GM18507 (cell line): ENCODE measurements around the gene UFD1.
"Not testable (repeated sequence)": the region's sequence is repeated elsewhere in the genome, so short reads cannot be mapped to it uniquely, and the experiment has no call there.

Experiments used
- DNase-seq: peaks from one replicate; pipeline ENCODE4 v3.0.0; 2011; ENCODE audit warnings: low read depth; ENCODE audit not compliant: insufficient read length; ENCODE audit errors: extremely low spot score
- FAIRE-seq: peaks from 2 replicates; lab custom pipeline; 2011; peaks lifted over from hg19 to GRCh38; lab: Jason Lieb, UNC

UFD1 gene

DNA sequence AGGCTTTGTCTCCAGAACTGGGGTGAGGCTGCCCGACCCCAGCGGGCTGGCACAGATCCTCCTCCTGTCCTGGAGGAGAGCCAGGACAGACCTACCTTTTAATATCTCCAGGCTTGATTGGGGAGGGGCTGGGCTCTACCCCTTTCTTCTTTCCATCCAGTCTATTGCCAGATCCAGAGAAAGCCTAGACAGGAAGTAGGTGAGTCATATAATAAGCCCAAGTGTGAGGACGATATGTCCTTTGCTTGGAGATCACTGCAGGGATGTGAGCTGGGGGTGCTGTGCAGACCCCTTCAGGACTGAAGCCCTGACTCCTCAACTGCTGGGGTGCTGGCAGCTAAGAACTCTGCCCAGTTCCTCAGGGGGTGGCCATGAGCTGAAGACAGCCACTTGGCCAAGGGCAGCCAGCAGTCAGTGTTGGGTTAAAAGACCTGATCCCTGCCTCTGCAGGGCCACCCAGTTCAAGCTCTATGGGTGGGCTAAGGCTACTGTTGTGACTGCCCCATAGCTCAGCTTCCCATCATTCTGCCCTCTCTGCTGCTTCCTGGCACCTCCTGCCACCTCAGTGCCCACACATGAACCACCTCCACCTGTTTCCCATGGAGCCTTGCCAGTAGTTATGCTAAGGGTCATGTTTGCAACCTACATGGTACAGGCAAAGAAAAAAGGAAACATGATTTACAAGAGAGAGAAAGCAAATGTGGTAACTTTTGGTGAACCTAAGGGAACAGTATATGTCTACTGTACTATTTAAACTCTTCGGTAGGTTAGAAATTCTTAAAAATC, 23.2 kb downstream of the UFD1 start:
- DNase-seq, result no peak
- no peak for FAIRE-seq

DNA sequence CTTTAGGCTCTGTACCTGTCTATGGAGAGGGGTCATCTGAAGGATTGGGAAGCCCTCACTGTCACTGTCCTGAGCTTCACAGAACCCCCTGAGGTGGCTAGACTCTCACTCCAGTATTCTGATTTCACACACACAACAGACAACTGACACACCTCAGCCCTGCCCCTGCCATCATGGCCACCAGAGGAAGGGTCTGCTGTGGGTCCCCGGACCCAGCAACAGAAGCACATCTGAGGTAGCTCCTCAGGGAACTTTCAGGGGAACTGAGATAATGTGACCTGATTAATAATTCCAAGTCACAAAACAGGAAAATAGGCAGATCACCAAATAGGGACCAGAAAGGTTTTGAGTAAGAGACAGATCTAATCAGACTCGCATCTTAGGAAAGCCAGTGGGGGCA, 24.0 kb downstream of the UFD1 start:
- DNase-seq, result no peak
- no peak for FAIRE-seq

DNA sequence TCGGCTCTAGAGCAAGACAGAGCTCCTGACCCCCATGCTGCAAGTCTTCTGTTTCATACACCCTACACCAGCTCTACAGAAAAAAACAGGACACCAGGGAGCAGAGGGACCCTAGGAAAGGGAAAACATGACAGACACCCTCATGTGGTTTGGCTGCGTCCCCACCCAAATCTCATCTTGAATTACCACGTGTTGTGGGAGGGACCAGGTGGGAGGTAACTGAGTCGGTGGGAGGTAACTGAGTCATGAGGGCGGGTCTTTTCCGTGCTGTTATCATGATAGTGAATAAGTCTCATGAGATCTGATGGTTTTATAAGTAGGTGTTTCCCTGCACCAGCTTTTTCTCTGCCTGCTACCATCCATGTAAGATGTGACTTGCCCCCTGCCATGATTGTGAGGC, 24.8 kb downstream of the UFD1 start:
- no peak for DNase-seq

DNA sequence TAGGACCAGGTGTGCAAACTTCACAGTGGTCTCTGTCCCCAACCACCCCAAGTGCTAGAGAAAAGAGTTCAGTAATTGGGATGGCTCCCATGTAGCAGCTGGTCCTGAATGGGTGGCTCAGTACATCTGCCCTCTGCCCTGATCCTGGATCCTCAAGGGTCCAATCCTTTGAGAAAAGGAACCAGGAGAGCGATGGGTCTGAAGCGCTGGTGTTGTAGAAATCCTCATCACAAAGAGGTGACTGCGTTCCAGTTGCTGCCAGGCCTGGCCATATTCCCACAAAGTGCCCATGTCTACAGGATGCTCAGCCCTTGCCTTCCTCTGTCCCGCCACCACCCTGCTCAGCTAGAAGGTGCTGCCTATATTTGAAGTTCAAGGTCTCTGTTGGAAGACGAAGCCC, 25.3 kb downstream of the UFD1 start:
- FAIRE-seq, result no peak

More for the DNA sequence above, 24.8 kb downstream of the UFD1 start:
- no peak for FAIRE-seq

DNA sequence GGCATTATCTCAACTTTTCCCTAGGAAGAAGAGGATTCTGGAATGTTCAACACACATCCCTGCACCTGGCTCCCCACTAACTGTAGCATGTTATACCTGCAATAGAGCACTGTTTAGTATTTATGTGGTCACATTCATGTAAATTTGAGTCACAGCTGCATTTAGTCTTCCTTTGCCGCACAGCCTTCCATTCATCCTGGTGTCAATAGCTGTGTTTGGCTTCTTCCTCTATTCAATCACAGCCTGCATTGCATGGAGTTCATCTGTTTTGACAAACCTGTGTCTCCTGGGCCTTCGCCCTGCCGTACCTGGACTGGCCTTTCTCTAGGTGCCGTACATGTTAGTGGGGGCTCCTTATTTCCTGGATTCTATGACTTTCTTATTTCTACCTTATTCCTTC, 27.4 kb downstream of the UFD1 start:
- DNase-seq, result no peak
- FAIRE-seq, result no peak

More for the DNA sequence above, 25.3 kb downstream of the UFD1 start:
- DNase-seq, result no peak

DNA sequence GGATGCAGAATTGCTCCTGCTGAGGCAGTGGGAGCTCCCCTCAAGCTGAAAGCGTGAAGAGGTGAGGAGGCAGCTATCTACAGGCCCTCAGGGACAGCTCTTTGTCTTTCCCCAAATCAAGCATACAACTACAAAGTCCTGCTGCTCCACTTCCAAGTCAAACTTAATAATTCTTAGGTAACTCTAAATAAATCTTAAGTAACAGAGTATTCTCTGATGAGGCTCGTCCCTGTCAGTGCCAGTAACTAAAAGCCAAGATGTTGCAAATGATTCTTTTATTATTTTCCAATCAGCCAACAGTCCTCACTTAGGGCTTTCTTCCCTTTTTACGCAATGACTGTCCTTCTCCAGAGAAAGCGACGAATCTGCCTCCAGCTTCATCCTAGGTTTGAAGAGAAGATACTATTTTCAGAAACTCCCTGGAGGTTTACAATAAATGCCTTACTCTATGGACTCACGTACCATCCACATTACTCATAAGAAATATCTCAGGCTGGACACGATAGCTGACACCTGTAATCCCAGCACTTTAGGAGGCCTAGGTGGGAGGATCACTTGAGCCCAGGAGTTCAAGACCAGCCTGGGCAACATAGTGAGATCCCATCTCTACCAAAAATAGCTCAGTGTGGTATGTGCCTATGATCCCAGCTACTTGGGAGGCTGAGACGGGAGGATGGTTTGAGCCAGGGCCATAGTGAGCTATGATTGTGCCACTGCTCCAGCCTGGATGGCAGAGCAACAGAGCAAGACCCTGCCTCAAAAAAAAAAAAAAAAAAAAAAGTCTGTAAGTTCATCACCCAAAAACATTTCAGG, 28.4 kb downstream of the UFD1 start:
- DNase-seq (no peak), FAIRE-seq (no peak)

DNA sequence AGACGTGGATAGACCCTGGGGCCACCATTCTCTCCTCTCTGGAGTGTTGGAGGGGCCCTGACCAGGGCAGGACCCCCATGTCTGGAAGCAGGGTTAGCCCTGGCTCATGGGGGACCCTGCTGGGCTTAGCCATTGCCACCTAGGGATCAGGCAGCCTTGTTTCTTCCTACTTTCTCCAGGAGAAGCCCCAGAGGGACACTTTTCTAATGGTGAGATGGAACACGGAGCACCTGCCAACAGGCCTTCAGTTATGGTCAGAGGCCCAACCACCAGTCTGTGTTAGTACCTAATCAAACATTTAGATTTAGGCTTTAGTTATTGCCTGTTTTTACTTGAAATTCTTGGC, 29.6 kb downstream of the UFD1 start:
- FAIRE-seq (no peak), DNase-seq (no peak)

DNA sequence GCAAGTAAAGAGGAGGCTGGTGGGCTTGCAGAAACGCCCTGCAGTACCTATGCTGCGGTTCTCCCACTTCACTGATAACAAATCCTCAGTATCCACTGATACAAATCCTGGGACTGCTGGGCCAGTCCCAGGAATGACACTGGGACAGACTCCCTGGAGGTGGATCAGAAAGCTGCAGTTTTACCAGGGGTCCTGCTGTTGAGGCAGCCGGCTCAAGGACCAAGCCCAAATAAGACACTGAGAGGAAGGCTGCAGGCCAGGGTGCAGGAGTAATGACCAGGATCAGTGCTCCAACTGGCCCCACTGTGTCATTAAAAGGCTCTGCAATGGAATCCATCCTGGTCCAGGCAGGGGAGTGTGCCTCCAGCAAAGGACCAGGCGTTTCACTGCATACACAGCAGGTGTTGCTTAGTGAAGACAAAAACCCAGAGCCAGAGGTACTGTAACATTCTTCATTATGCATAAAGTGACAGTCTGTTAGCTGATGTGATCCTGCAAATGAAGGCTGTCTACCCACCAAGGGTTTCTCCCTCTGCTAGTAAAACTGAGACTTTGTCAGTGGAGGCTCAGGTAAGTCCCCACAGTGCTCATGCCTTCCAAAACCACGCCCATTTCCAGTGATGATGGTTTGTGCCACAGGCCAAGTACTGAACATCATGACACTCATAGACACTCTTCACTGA, 30.1 kb downstream of the UFD1 start:
- DNase-seq (no peak), FAIRE-seq (peak; percentile 41)

DNA sequence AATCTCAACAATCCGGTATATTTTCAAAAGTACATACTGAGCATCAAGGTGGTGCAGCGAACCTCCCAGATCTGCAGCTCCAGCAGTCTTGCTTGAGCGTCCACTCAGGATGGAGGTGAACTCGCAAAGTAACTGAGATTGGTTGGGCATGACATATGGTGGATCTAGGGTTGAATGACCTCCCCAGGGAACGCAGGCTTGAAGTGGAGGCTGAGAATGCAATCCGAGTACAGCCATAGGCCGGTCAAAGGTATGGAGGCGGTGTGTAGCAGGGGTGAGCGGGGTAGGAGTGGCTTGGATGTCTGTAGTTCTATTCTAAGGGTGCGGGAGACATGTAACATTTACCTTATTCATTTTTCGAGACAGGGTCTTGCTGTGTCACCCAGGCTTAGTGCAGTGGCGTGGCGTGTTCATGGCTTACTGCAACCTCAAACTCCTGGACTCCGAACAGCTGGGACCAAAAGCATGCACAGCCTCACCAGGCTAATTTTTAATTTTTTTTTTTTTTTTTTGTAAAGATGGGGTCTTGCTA, 30.9 kb downstream of the UFD1 start:
- DNase-seq, result peak; percentile 58
- no peak for FAIRE-seq

DNA sequence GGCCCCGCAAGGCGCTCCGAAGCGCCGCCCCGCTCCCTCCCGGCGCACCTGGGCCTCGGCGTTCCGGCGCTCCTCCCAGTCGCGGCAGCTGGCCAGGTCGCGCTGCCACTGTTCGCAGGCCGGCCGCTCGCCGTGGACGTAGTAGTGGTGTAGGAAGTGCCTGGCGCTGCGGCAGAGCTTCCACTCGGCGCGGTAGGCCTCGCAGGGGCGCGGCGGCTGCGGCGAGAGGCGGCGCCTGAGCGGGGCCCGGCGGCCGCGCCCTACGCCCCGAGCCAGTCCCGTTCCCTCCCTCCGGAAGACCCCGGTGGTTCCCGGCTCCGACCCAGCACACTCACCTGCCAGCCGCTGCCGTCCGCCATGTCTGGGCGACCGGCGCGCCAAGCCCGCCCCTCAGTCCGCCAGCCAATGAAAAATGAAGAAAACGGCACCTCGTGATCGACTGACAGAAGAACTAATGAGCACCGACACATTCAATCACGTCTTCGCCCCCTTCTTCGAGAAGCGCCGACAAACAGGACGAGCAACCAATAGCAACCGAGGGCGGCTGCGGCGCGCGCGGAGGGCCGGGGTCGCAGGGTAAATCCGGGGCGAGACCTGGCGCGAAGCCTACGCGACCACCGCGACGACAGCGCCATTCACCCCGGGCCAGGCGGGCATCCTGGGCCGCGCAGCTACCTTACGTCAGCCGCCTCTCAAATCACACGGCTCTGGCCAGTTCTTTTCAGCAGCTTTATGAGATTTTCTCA, 31.5 kb downstream of the UFD1 start, which contains the start of gene C22orf39:
C22orf39 (minus strand) TSS at position 382 of the 746 bp plus-strand sequence; CDS start at position 359, 23 bp downstream.
- DNase-seq (peak; percentile 93), FAIRE-seq (peak; percentile 93)

DNA sequence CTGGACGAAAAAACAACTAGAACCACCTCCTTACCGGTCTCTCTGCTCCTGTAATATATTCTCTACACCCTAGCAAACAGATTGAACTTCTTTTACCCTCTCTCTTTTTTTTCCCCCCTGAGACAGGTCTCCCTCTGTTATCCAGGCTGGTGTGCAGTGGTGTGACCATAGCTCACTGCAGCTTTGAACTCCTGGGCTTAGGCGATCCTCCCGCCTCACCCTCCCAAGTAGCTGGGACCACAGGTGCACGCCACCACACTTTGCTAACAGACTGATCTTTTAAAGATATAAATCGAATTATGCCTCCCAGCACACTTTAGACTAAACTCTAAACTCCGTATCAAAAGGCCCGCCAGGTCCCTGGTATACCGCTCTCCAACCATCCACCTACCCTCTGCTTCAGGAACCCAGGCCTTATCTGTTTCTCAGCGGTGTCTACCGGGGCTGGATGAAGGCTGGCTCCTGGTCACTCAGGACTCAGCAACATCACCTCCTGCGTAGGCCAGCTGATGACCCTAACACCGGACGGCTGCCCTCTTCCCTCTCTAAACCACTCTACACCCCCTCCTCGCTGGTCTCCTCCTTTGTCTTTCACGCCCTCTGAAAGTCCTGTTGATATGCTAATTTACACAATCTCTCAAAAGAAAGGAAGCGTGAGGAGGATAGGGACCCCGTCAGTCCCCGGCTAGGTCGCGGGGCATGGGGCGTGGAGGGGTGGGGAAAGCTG, 32.2 kb downstream of the UFD1 start:
- FAIRE-seq, result no peak
- DNase-seq, result no peak

DNA sequence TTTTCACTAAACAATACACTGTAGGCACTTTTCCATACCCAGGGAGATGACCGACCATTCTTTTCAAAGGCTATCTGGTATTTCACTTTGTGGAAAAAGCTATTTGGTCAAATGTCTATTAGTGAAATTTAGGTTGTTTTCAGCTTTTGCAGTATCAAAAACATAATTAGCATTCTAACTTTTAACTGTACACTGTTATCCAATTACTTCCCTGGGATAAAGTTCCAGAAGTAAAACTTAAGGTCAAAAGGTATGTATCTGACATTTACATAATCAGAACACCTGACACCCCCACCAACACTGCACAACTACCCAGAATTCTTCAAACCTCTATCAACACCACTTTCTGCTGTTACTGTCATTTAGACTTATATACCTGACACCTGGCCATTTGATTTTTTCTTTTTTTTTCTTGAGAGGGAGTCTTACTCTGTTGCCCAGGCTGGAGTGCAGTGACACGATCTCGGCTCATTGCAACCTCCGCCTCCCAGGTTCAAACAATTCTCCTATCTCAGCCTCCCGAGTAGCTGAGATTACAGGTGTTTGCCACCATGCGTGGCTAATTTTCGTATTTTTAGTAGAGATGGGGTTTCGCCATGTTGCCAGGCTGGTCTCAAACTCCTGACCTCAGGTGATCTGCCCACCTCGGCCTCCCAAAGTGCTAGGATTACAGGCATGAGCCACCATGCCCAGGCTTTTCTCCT, 33.6 kb downstream of the UFD1 start:
- not testable (repeated sequence) for DNase-seq, FAIRE-seq

DNA sequence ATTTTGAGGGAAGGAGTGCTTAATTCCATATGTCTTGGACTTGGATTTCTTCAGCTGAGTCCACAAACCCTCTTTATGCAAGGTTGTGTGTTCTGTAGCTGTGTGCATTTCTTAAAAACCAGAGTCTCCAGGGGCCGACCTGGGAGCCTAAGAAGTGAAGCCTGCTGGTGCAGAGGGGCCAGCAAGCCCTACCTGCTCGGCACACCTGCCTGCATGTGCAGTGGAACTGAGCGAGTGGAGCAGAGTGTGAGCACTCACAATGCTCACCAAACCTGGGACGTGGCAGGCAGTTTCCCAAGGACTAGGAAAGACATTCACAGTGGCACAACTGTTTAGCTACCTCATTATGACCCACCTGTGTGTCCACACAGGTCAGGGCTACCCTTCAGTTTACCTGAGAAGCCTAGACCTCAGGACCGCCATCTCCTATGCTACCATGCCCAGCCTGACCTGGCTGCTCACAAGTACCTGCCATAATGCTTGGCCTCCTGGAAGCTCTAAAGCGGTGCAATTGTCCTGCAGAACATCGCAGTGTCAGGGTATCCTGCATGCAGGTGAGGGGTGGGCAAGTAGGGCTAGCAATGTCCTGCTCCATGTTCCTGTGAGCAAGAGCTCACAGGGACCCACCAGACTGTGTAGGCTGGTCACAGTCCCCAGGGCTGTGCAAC, 35.3 kb downstream of the UFD1 start:
- DNase-seq (no peak), FAIRE-seq (no peak)

DNA sequence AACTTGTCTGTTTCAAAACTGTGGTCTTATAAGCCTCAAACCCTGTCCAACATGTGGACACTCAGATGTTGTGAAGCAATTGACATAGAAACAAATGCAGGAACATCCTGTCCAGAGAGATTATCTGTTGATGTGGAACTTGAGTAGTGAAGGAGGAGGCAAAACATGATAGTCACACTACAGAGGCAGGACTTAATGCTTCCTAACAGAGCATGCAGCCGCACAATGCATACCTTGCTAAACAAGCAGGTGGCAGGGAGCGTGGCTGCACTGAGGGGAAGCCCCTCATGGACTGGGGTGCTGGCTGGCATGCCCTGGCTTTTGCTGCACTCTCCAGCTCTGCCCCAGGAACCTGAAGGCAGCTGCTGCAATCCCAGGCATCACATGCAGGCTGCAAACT, 36.8 kb downstream of the UFD1 start:
- FAIRE-seq, result no peak
- no peak for DNase-seq

DNA sequence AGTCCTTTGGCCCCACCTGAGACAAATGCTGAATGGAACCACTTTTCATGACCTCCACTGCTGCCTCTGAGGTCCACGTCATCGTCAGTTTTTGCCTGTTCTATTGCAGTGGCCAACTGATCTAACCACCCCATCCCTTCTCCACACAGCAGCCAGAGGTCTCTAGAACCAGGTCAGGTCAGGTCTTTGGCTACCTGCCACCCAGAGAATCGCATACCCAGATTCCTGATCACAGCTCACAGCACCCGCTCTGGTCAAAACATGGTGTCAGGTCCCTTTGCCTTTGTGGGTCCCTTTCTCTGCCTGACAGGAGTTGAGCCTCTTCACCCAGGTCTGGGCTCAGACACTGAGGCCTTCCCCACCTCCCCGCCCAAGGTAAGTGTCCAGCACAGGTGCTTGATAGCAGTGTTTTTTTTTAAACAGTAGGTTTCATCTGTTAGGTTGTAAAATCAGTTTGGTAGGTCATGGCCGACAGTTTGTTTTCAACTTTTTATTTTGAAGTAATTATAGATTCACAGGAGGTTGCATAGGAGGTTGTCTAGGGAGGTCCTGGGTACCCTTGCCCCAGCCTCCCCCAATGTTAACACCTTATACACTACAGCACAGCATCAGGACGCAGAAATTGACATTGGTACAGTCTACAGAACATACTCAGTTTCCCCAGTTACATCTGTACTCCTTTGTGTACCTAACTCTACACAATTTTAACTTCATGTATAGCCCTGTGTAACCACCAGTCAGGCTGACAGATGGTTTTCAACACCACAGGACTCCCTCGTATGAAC, 38.4 kb downstream of the UFD1 start:
- DNase-seq, result no peak
- FAIRE-seq, result no peak

DNA sequence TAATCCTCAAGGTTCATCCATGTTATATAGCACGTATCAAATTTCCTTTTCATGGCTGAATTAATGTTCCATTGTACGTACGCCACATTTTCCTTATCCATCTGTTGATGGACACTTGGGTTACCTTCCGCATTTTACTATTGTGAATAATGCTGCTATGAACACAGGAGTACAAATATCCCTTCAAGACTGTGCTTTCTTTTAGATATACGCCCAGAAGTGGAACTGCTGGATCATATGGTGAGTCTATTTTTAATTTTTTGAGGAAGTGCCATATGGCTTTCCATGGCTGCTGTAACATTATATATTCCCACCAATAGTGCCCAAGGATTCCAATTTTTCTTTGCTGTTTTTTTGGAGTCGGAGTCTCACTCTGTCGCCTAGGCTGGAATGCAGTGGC, 40.7 kb downstream of the UFD1 start:
- DNase-seq, result no peak
- FAIRE-seq, result no peak
